D341Med (cell line): ENCODE measurements around the gene RUNDC3A.
A peak's percentile ranks its signal among the peaks of the same experiment; 100 is the strongest.
"Not testable (repeated sequence)": the region's sequence is repeated elsewhere in the genome, so short reads cannot be mapped to it uniquely, and the experiment has no call there.

ENCODE experiments used
- DNase-seq: peaks from one replicate; pipeline ENCODE4 v3.0.0; 2012; ENCODE audit warnings: low spot score

Gene RUNDC3A

DNA sequence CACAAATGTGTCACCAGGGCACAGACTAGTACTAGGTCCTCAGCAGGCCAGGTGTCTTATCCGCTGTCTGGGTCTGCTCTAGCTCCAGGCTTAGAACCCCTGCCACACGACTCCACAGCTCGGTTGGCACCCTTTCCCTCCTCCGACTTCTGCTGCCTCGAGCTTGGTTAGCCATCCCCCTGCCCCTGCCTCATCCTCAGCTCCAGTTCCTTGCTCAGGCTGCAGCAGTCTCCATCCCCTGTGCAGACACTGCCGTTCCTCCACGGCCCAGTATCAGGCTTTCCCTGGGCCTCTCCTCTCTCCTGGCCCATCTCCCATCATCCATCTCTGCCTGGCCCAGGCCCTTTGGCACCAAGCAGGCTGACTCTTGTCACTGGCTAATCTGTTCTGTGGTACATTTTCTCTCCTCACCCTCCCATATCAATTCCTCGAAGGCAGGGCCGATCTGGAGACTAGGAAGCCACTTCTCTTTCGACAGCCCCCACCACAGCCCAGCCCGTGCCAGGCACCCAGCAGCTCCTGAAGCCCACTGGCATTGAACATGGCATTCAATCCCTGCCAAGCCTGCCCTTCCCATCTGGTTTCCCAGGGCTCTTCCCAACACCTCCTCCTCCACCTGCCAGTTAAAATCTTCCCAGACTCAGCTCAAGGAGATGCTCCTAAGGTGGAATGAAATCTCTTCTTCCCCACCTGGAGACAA is 35.3 kb downstream of the RUNDC3A start:
- peak; percentile 25 for DNase-seq

DNA sequence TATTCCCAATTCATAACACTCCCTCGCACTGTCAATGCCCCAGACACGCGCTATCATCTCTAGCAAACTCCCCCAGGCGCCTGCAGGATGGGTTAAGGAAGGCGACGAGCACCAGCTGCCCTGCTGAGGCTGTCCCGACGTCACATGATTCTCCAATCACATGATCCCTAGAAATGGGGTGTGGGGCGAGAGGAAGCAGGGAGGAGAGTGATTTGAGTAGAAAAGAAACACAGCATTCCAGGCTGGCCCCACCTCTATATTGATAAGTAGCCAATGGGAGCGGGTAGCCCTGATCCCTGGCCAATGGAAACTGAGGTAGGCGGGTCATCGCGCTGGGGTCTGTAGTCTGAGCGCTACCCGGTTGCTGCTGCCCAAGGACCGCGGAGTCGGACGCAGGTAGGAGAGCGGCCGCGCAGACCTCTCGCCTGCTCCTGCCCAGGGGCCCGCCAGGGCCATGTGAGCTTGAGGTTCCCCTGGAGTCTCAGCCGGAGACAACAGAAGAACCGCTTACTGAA is 36.6 kb downstream of the RUNDC3A start, which contains the start of gene GRN:
Gene GRN, plus strand, starts transcription at position 364 of the 515 bp plus-strand sequence. CDS start 3,863 bp downstream, outside the sequence.
- peak; percentile 99 for DNase-seq

DNA sequence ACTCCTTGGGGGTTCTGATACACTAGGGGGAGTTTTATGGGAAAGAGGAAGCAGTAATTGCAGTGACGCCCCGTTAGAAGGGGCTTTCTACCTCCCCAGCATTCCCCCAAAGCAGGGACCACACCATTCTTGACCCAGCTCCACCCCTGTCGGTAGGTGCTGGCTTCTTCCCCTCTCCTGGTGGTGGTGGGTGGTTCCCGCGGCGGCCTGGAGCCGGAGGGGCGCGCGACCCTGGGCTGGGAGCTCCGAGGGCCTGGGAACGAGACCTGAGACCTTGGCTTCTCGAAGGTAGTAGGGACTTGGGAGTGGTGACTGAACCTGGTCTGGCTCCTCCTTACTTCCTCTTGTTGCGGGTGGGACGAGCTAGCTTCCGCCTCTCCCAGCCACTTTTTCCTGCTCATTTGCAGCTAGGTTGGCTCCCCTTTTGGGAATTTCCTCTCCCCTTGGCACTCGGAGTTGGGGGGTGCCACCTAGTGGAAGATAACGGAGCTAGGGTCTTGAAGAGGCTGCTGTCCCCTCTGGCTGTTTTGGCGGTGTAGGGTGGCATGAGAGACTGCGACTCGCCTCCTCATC is 37.1 kb downstream of the RUNDC3A start:
- DNase-seq: peak; percentile 81

- DNase-seq: no peak
These were observed 37.9 kb downstream of the RUNDC3A start for GRCh38 chr17:44346064-44346844.

DNA sequence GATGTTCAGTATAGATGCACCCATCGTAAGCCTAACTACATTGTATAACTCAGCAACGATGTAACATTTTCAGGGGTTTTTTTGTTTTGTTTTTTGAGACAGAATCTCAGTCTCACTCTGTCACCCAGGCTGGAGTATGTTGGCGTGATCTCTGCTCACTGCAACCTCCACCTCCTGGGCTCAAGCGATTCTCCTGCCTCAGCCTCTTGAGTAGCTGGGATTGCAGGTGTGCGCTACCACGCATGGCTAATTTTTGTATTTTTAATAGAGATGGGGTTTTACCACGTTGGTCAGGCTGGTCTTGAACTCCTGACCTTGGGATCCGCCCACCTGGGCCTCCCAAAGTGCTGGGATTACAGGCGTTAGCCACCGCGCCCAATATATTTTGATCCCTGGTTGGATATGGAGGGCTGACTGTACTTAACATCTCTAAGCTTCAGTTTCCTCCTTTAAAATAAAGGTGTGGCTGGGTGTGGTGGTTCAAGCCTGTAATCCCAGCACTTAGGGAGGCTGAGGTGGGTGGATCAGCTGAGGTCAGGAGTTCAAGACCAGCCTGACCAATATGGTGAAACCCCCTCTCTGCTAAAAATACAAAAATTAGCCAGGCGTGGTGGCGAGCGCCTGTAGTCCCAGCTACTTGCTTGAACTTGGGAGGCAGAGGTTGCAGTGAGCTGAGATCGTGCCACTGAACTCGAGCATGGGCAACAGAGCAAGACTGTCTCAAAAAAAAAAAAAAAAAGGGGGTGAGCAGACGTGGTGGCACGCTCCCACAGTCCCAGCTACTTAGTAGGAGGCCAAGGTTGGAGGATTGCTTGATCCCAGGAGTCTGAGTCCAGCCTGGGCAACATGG is 39.0 kb downstream of the RUNDC3A start:
- not testable (repeated sequence) for DNase-seq

GRCh38 chr17:44348234-44348987 is 40.0 kb downstream of the RUNDC3A start:
- peak; percentile 17 for DNase-seq

DNA sequence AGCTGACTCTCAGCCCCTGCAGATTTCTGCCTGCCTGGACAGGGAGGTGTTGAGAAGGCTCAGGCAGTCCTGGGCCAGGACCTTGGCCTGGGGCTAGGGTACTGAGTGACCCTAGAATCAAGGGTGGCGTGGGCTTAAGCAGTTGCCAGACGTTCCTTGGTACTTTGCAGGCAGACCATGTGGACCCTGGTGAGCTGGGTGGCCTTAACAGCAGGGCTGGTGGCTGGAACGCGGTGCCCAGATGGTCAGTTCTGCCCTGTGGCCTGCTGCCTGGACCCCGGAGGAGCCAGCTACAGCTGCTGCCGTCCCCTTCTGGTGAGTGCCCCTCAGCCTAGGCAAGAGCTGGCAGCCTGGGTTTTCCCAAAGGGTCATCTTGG is 40.6 kb downstream of the RUNDC3A start:
- DNase-seq: peak; percentile 15

- peak; percentile 34 for DNase-seq
These were observed 41.2 kb downstream of the RUNDC3A start for GRCh38 chr17:44349553-44350070.

DNA sequence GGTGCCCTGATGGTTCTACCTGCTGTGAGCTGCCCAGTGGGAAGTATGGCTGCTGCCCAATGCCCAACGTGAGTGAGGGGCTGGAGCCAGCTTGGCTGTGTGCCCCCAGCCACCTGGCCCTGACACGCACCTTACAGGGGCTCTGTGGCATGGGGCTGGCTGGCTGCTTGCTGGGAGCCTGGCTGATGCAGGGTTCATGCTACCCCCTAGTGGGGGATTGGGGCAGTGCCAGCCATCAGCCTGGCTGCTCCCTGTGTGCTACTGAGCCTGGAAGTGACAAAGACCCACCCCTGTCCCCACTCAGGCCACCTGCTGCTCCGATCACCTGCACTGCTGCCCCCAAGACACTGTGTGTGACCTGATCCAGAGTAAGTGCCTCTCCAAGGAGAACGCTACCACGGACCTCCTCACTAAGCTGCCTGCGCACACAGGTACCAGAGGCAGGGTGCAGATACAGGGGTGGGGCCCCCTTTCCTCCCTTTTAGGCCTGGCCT is 42.4 kb downstream of the RUNDC3A start:
- peak; percentile 96 for DNase-seq

GRCh38 chr17:44351464-44351863 is 43.1 kb downstream of the RUNDC3A start:
- DNase-seq: no peak

DNA sequence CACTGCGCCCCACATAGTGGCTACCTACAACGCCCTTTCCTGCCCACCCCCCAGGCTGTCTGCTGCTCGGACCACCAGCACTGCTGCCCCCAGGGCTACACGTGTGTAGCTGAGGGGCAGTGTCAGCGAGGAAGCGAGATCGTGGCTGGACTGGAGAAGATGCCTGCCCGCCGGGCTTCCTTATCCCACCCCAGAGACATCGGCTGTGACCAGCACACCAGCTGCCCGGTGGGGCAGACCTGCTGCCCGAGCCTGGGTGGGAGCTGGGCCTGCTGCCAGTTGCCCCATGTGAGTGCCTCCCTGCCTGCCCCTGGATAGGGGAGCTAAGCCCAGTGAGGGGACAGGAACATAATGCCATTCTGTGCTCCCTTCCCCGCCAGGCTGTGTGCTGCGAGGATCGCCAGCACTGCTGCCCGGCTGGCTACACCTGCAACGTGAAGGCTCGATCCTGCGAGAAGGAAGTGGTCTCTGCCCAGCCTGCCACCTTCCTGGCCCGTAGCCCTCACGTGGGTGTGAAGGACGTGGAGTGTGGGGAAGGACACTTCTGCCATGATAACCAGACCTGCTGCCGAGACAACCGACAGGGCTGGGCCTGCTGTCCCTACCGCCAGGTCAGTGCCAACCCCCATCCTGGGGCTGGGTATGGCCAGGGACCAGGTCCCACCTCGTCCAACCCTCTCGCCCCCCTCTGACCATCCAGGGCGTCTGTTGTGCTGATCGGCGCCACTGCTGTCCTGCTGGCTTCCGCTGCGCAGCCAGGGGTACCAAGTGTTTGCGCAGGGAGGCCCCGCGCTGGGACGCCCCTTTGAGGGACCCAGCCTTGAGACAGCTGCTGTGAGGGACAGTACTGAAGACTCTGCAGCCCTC is 43.8 kb downstream of the RUNDC3A start:
- peak; percentile 39 for DNase-seq

DNA sequence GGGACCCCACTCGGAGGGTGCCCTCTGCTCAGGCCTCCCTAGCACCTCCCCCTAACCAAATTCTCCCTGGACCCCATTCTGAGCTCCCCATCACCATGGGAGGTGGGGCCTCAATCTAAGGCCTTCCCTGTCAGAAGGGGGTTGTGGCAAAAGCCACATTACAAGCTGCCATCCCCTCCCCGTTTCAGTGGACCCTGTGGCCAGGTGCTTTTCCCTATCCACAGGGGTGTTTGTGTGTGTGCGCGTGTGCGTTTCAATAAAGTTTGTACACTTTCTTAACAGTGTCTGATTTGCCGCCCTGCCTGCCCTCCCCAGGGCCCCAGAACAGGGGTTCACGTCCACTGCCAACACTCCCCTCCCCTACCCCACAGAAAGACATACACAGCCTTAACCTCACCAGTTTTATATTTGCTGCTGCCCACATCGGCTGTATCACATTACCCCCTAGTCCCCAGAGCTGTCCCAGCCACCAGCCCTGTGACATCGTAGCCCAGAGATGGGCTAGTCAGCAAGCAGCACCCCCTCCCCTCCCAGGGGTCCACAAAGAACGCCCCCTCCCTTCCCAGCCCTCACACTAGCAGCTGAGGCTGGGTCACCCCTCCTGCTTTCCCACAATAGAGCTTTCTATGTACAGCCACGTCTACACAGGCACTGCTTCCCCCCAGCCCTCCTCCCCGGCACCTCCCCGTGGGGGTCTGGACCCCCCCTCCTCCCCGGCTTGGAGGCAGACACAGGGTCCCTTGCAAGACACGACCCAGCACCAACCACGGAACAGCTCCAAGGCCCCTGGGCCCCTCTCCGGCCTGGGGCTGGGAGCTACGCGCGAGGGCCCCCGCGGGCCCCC is 44.6 kb downstream of the RUNDC3A start:
- DNase-seq: peak; percentile 26

GRCh38 chr17:44353672-44354331 is 45.4 kb downstream of the RUNDC3A start:
- DNase-seq: peak; percentile 48

DNA sequence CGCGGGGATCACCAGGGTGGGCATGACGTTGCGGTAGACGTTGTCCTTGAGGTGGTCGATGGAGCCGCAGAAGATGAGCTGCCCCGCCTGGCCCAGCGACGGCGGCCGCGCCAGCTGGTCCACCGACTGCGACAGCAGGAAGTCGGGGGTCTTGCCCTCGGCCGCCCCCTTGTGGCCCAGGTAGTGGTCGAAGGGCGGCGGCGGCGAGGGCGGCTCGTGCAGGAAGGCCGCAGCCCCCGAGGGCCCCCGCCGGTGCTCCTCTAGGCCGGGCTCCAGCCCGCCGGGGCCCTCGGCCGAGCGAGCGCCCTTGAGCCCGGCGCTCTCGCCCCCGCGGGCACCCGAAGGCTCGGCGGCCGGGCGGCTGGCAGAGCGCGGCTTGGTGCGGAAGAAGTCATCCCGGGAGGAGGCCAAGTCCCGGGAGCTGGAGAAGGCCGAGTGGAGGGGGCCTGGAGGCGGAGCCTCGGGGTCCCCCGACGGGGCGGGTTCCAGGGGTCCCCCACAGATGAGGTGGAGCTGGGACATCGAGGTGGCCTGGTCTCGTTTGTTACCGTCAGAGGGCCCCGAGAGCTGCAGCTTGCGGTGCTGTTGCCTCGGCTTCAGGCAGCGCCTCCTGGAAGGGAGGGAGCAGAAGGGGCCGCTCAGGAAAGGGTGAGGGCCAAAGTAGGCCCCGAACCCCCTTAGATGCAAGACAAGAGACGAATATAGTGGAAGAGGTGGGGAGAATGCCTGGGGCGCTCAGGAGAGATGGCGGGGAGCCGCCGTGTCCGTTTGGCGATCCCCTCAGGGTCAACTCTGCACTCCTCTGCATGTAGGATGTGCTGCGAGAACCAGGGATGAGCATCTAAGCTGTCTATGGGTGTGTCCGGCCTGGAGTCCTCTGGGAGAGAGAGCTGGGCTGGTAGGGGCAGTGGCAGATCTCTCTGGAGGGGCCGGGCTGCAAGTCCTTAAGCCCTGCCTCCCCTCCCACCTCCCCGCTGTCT is 46.5 kb downstream of the RUNDC3A start:
- DNase-seq: peak; percentile 48

GRCh38 chr17:44355642-44356099 is 47.3 kb downstream of the RUNDC3A start:
- DNase-seq: peak; percentile 27

GRCh38 chr17:44356241-44356640 is 47.8 kb downstream of the RUNDC3A start:
- DNase-seq: peak; percentile 52

DNA sequence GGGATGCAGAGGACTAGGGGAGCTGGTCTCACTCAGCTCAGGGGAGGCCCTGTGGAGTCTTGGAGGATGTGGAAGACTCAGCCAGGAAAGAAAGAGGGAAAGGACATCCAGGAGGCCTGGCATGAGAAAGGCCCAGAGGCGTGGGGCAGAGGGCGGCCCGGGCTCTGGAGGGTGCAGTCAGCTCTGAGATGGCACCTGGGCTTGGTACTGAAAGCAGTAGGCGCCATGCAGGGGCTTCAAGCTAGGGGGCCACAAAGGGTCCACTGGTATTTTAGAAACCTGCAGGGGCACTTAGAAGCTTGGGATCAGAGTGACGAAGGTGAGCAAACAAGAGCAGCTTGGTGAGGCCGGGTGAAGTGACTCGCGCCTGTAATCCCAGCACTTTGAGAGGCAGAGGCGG is 49.7 kb downstream of the RUNDC3A start:
- DNase-seq: peak; percentile 31
